Trophoblast cell (in vitro differentiated cells and primary cell): Measurements from ENCODE around the gene HS2ST1.

Experiments
- DNase-seq, 2 donors: peaks; one replicate each; pipeline ENCODE4 v3.0.0-alpha.2; 2016
- H2AFZ ChIP-seq: 2 replicates; pipeline ENCODE4 v1.6.1; 2013; ENCODE audit warnings: low read length, moderate library complexity, mild to moderate bottlenecking; ENCODE audit not compliant: insufficient read depth, poor library complexity
- H2AK5ac ChIP-seq: 2 replicates; pipeline ENCODE4 v1.6.1; 2013; ENCODE audit warnings: mild to moderate bottlenecking, low read length
- H2BK120ac ChIP-seq: 2 replicates; pipeline ENCODE4 v1.6.1; 2013; ENCODE audit warnings: low read length, mild to moderate bottlenecking, moderate library complexity; ENCODE audit not compliant: insufficient read depth, poor library complexity
- H2BK12ac ChIP-seq: 2 replicates; pipeline ENCODE4 v1.6.1; 2013; ENCODE audit warnings: mild to moderate bottlenecking, low read length, moderate library complexity
- H2BK5ac ChIP-seq: 2 replicates; pipeline ENCODE4 v1.6.1; 2013; ENCODE audit warnings: low read length, low read depth, moderate library complexity, mild to moderate bottlenecking; ENCODE audit not compliant: poor library complexity
- H3K14ac ChIP-seq: 2 replicates; pipeline ENCODE4 v1.6.1; 2013; ENCODE audit warnings: mild to moderate bottlenecking, low read length
- H3K18ac ChIP-seq: 2 replicates; pipeline ENCODE4 v1.6.1; 2013; ENCODE audit warnings: mild to moderate bottlenecking, low read length
- H3K23ac ChIP-seq: 2 replicates; pipeline ENCODE4 v1.6.1; 2013; ENCODE audit warnings: low read length
- H3K27ac ChIP-seq: 2 replicates; pipeline ENCODE4 v1.5.1; 2013; ENCODE audit warnings: low read depth, mild to moderate bottlenecking, inconsistent platforms, low read length, moderate library complexity
- H3K27me3 ChIP-seq: 2 replicates; pipeline ENCODE4 v1.6.1; 2013; ENCODE audit warnings: inconsistent platforms, mild to moderate bottlenecking, low read length, moderate library complexity; ENCODE audit not compliant: insufficient read depth
- H3K36me3 ChIP-seq, 2 experiments: 1 replicate in 1 of 2; 2 replicates in 1 of 2; pipeline ENCODE4 v1.6.1; 2013; ENCODE audit warnings: low read length in 2 of 2, mild to moderate bottlenecking in 2 of 2, moderate library complexity in 1 of 2; ENCODE audit not compliant: insufficient read depth in 2 of 2, control insufficient read depth in 1 of 2
- H3K4ac ChIP-seq: 2 replicates; pipeline ENCODE4 v1.6.1; 2013; ENCODE audit warnings: low read depth, mild to moderate bottlenecking, low read length, moderate library complexity
- H3K4me1 ChIP-seq, 2 experiments: 1 replicate in 1 of 2; 2 replicates in 1 of 2; pipeline ENCODE4 v1.6.1; 2013; ENCODE audit warnings: low read length in 2 of 2, mild to moderate bottlenecking in 2 of 2, moderate library complexity in 1 of 2; ENCODE audit not compliant: insufficient read depth in 2 of 2, control insufficient read depth in 1 of 2
- H3K4me2 ChIP-seq: 2 replicates; pipeline ENCODE4 v1.6.1; 2013; ENCODE audit warnings: inconsistent platforms, mild to moderate bottlenecking, low read length, moderate library complexity
- H3K4me3 ChIP-seq: 2 replicates; pipeline ENCODE4 v1.5.1; 2013; ENCODE audit warnings: mild to moderate bottlenecking, low read depth, low read length, inconsistent platforms
- H3K79me1 ChIP-seq: one replicate; pipeline ENCODE4 v1.6.1; 2013; ENCODE audit warnings: low read length
- H3K79me2 ChIP-seq: 2 replicates; pipeline ENCODE4 v1.6.1; 2013; ENCODE audit warnings: low read length, mild to moderate bottlenecking; ENCODE audit not compliant: control insufficient read depth, insufficient read depth, poor library complexity
- H3K9ac ChIP-seq: 2 replicates; pipeline ENCODE4 v1.6.1; 2013; ENCODE audit warnings: mild to moderate bottlenecking, low read length
- H3K9me3 ChIP-seq: 2 replicates; pipeline ENCODE4 v1.6.1; 2013; ENCODE audit warnings: low read depth, mild to moderate bottlenecking, control low read depth, inconsistent platforms, low read length; ENCODE audit not compliant: insufficient read depth
- H4K12ac ChIP-seq: 2 replicates; pipeline ENCODE4 v1.6.1; 2013; ENCODE audit warnings: low read depth, mild to moderate bottlenecking, low read length, moderate library complexity
- H4K8ac ChIP-seq: 2 replicates; pipeline ENCODE4 v1.6.1; 2013; ENCODE audit warnings: low read depth, mild to moderate bottlenecking, low read length, moderate library complexity
- H4K91ac ChIP-seq: one replicate; pipeline ENCODE4 v1.6.1; 2013; ENCODE audit warnings: low read depth, mild to moderate bottlenecking, low read length, moderate library complexity
- WGBS: extraction: QIAGEN DNeasy Blood & Tissue Kit; methylation state at CpG from one replicate; pipeline ENCODE4 v1.1.7; 2013; ENCODE audit warnings: missing lambda C conversion rate; ENCODE audit not compliant: insufficient read length, insufficient coverage; ENCODE audit errors: extremely low coverage; 5-methylcytosine and 5-hydroxymethylcytosine counted together

Gene HS2ST1

DNA sequence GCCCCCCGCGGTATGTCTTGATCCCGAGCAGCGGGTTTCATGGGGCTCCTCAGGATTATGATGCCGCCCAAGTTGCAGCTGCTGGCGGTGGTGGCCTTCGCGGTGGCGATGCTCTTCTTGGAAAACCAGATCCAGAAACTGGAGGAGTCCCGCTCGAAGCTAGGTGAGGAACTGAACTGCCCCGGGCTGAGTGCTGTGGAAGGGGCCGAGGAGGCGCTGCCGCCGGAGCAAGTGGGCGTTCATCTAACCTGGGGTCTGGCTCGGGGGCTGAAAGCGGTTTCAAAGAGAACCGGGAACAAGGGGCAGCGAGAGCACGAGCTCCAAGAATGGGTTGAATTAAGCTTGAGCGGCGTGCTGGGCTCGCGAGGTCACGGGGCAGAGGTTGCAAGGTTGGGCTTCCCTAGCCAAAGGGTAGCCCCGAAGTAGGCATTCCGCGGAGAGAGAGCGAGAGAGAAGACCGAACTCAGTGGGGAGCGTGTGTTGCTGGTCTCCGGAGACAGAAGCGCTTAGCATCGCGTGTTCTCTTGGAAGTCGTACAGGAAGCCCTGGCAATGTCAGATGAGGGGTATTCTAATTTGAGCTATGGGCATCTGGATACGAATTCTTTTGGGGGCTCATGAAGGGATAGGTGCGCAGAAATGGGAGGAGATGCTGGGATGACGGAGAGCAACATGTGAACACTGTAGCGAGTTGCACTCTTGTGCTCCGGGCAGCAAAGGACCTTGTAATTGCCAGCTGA is 732 bp downstream of the HS2ST1 start:
- Histone ChIP-seq H3K9ac (peak overlapping the region; percentile 75), H3K79me2 (peaks cover 21% of the 10 kb centered on the region), H3K4ac (peak overlapping the region; percentile 23), H2AK5ac (no peak overlapping the region), H3K18ac (peak overlapping the region; percentile 67), H2BK120ac (peak overlapping the region; percentile 62), H3K4me1 (peaks cover 3% of the 10 kb centered on the region in 2 experiments), H4K8ac (peak overlapping the region; percentile 51), H3K4me3 (peak overlapping the region; percentile 83), H3K14ac (peak overlapping the region; percentile 52), H2BK5ac (peak overlapping the region; percentile 73), H4K12ac (peak overlapping the region; percentile 36), H2AFZ (peak overlapping the region; percentile 48), H3K4me2 (peak overlapping the region; percentile 81), H4K91ac (peak overlapping the region; percentile 13), H3K36me3 (no peaks in the 10 kb centered on the region), H3K27me3 (no peaks in the 10 kb centered on the region), H3K9me3 (no peaks in the 10 kb centered on the region), H2BK12ac (no peak overlapping the region), H3K23ac (no peak overlapping the region), H3K79me1 (peaks cover 12% of the 10 kb centered on the region), H3K27ac (peak overlapping the region; percentile 76)
- no CpG with 5 or more reads among the region's 43 CpGs for WGBS
- DNase-seq, result peak; percentile 33 to 54

DNA sequence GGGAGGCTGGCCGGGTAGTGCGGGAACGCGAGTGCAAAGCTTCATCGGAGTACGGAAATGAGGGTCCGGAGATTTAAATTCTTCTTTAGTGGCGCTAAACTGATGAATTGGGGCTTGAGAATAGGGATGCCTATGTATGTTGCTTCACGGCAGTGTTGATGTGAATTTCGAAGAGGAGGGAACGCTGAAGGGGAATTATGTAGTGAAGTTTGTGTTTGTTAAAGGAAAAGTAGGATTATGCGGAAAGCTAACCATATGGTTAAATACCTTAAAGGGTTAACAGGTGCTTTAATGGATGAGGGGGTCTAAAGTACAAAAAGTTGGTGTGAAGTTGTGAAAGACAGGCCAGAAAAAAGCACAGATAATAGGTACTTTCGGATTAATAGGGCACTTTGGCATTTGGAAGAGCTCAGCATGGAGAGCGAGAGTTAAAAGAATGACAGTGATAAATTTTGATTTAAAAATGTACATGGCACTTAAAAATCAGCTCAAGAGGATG is 1.4 kb downstream of the HS2ST1 start:
- peaks cover 12% of the 10 kb centered on the region for H3K79me1 ChIP-seq
- H3K27ac ChIP-seq, result no peak overlapping the region
- H3K4ac ChIP-seq, result no peak overlapping the region
- H3K14ac ChIP-seq, result no peak overlapping the region
- no peak overlapping the region for H3K23ac ChIP-seq
- no peak overlapping the region for H2AFZ ChIP-seq
- no peak overlapping the region for H2BK12ac ChIP-seq
- H3K9me3 ChIP-seq, result no peaks in the 10 kb centered on the region
- H3K79me2 ChIP-seq, result peaks cover 21% of the 10 kb centered on the region
- no peak overlapping the region for H4K8ac ChIP-seq
- H3K4me2 ChIP-seq, result peak overlapping the region; percentile 81
- H2BK120ac ChIP-seq, result no peak overlapping the region
- H3K4me3 ChIP-seq, result peak overlapping the region; percentile 83
- H3K36me3 ChIP-seq, result no peaks in the 10 kb centered on the region
- no CpG with 5 or more reads among the region's 14 CpGs for WGBS
- DNase-seq, result no peak
- no peak overlapping the region for H4K12ac ChIP-seq
- H3K9ac ChIP-seq, result peak overlapping the region; percentile 38
- H3K18ac ChIP-seq, result no peak overlapping the region
- H3K27me3 ChIP-seq, result no peaks in the 10 kb centered on the region
- no peak overlapping the region for H4K91ac ChIP-seq
- peaks cover 3% of the 10 kb centered on the region in 2 experiments for H3K4me1 ChIP-seq
- H2AK5ac ChIP-seq, result no peak overlapping the region
- no peak overlapping the region for H2BK5ac ChIP-seq

DNA sequence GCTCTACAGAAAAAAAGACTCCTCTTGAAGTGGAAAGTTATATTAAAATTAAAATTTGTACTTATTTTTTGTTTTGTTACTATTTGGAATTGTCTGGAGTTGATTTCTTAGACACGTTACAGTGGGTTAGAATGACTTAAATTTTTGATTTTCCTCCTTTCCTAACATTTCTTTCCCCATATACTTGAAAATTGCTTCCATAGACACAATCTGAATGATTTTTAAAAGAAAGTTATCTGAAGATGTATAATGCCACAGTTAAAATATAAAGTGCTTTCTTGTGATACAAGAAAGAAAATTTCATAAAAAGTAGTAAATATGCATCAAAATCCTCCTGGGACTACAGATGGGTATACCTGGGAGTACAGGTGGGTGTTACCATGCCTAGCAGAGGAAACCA is 2.3 kb downstream of the HS2ST1 start:
- Histone ChIP-seq H3K23ac (no peak overlapping the region), H3K79me2 (peaks cover 21% of the 10 kb centered on the region), H3K4me2 (no peak overlapping the region), H3K4me3 (no peak overlapping the region), H3K18ac (no peak overlapping the region), H3K14ac (no peak overlapping the region), H3K36me3 (no peaks in the 10 kb centered on the region), H3K27me3 (no peaks in the 10 kb centered on the region), H2BK12ac (no peak overlapping the region), H4K91ac (no peak overlapping the region), H2AK5ac (no peak overlapping the region), H4K12ac (no peak overlapping the region), H3K27ac (no peak overlapping the region), H3K79me1 (peaks cover 12% of the 10 kb centered on the region), H2BK5ac (no peak overlapping the region), H3K4ac (peak overlapping the region; percentile 36), H2BK120ac (no peak overlapping the region), H3K9me3 (no peaks in the 10 kb centered on the region), H2AFZ (no peak overlapping the region), H3K9ac (no peak overlapping the region), H3K4me1 (peaks cover 3% of the 10 kb centered on the region in 2 experiments), H4K8ac (no peak overlapping the region)
- no CpG with 5 or more reads among the region's 1 CpG for WGBS
- no peak for DNase-seq

GRCh38 chr1:86922445-86922844 is 8.0 kb downstream of the HS2ST1 start:
- H4K8ac ChIP-seq, result no peak overlapping the region
- H3K23ac ChIP-seq, result no peak overlapping the region
- no peak overlapping the region for H4K12ac ChIP-seq
- H2AFZ ChIP-seq, result no peak overlapping the region
- H2BK5ac ChIP-seq, result no peak overlapping the region
- no peaks in the 10 kb centered on the region for H3K27me3 ChIP-seq
- WGBS, result no CpG with 5 or more reads among the region's 1 CpG
- H2AK5ac ChIP-seq, result no peak overlapping the region
- no peak for DNase-seq
- no peak overlapping the region for H2BK120ac ChIP-seq
- H3K4ac ChIP-seq, result no peak overlapping the region
- no peak overlapping the region for H3K18ac ChIP-seq
- no peak overlapping the region for H3K9ac ChIP-seq
- no peak overlapping the region for H3K14ac ChIP-seq
- no peak overlapping the region for H3K4me3 ChIP-seq
- H3K36me3 ChIP-seq, result peaks cover 0 to 4% of the 10 kb centered on the region in 2 experiments
- H2BK12ac ChIP-seq, result no peak overlapping the region
- H3K79me1 ChIP-seq, result no peaks in the 10 kb centered on the region
- H3K79me2 ChIP-seq, result no peaks in the 10 kb centered on the region
- H3K4me1 ChIP-seq, result no peaks in the 10 kb centered on the region
- H4K91ac ChIP-seq, result no peak overlapping the region
- peaks cover 6% of the 10 kb centered on the region for H3K9me3 ChIP-seq
- H3K4me2 ChIP-seq, result no peak overlapping the region
- H3K27ac ChIP-seq, result no peak overlapping the region
